Skeletal muscle cell (primary cell): Measurements from ENCODE around the gene RAC2.

Experiments
- DNase-seq: peaks from one replicate; pipeline ENCODE4 v3.0.0-alpha.2; 2010; ENCODE audit warnings: low read depth
- H3K4me3 ChIP-seq: 2 replicates; pipeline ENCODE4 v1.5.1; 2011; ENCODE audit warnings: low read depth, mild to moderate bottlenecking, control low read depth, low read length, moderate library complexity

RAC2 gene

DNA sequence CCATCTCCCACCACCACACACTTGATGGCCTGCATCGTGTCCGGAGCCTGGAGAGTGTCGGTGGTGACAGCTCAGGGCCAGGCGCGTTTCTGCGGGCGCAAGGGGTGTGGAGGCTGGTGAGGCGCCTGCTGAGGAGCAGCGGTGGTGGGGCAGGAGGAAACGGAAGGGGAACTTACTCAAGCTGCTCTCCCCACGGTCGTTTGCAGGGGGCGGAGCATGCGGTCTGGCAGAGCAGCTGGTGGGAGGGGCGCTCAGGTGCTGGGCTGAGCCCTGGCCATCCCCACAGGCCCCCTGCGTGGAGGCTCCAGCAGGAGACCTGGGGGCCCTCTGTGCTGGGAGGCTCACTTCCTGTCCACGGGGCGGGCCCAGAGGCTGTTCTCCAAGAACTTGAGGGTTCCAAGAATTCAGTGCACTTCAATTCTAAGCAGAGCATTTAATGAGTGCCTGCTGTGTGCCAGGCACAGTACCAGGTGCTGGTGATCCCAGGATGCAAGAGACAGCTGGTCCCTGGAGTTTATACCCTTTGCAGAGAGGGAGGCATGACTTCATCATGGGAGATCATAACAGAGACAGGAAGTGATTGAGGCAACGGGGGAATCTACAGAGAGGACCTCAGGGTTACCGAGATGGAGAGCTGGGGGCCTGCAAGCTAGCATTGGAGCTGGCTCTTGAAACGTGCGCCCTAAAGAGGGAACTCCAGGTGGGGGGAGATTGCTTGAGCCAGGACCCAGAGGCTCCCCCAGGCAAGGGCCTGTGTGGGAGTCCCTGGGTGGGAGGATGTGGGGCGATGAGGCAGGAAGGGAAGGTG, at the start of gene RAC2:
TSS of gene RAC2 (minus strand) at position 156 of the 808 bp plus-strand sequence. CDS start at position 35, 121 bp downstream.
- peak within 1 kb of the TSS; percentile 58 for H3K4me3 ChIP-seq
- no peak for DNase-seq

GRCh38 chr22:37293172-37293571, 49.1 kb upstream of the RAC2 start:
- DNase-seq, result no peak
- H3K4me3 ChIP-seq, result no peak overlapping the region

DNA sequence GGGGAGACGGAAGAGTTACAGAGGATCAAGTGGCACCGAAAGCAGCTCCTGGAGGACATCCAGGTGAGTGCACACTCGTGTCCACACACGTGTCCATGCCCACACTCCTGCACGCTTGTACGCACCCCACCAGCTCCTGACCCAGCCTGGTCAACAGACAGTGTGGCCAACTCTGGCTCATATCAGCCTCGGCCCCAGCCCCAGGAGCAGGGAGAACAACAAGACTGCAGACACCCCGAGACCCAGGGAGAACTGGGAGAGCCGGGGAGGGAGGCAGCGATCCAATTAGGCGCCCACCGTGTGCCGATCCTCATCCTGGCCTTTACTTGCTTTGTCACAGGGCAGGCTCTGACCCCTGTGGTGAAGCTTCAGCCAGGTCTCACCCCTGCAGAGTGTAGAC, 48.6 kb upstream of the RAC2 start:
- no peak overlapping the region for H3K4me3 ChIP-seq
- no peak for DNase-seq

DNA sequence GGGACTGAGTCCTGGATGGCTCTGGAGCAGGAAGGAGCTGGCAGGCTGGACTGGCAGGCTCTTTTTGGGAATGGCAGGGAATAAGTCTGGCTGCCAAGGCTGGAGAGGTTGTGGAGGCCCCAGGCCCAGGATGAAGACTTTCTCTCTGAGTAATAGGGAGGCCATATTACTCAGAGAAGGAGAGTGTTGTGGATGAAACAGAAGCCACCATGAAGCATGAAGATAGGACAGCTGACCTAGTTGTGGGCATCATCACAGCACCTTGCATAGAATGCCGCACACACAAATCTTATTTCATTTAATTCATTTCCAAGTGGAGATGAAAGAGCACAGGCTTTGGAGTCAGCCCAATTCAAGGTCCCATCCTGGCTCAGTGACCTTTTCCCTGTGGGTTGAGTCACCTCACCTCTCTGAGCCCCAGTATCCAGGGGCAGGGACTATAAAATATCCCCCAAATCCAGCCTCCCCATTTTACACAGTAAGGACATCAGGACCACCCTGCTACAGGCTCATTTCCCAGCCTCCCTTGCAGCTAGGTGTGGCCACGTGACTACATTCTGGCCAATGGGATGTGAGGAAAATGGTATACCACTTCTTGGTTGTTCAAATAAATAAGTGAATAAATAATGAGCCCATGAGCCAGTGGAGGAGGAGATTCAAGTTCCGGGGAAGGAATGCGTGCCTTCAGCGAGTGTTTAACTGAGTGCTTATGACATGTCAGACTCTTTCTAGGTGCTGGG, 47.7 kb upstream of the RAC2 start:
- H3K4me3 ChIP-seq, result no peak overlapping the region
- DNase-seq, result no peak

GRCh38 chr22:37290737-37291136, 46.7 kb upstream of the RAC2 start:
- DNase-seq, result peak; percentile 43
- no peak overlapping the region for H3K4me3 ChIP-seq

DNA sequence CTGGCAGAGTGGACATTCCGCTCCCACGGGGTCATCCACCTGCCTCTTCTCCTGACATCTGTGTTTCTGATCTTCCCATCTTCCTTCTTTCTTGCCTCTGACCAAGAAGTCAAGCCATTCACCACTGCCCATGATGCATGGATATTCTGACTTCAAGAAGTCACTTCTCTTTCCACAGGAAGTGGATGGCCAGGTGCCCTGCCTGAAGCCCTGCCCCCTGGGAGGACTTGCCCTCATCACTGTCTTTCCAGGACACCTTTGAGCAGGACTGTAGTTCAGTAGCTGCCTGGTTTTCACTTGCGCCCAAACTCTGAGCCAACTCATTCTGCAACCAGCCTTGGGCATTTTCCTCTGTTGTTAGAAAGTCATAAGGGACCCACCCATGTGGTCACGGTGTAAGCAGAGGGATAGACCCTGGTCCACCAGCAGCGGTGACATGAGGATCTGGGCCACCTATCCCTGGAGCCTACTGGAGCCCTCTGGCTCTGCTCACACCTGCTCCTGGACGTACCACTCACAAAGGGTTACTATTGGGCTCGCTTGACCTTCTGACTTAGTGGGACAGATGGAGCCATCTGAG, 45.2 kb upstream of the RAC2 start:
- no peak overlapping the region for H3K4me3 ChIP-seq
- no peak for DNase-seq

- no peak for DNase-seq
- no peak overlapping the region for H3K4me3 ChIP-seq
Measured at GRCh38 chr22:37288521-37288920, 44.5 kb upstream of the RAC2 start.

GRCh38 chr22:37287550-37287951, 43.5 kb upstream of the RAC2 start:
- DNase-seq, result no peak
- H3K4me3 ChIP-seq, result no peak overlapping the region

DNA sequence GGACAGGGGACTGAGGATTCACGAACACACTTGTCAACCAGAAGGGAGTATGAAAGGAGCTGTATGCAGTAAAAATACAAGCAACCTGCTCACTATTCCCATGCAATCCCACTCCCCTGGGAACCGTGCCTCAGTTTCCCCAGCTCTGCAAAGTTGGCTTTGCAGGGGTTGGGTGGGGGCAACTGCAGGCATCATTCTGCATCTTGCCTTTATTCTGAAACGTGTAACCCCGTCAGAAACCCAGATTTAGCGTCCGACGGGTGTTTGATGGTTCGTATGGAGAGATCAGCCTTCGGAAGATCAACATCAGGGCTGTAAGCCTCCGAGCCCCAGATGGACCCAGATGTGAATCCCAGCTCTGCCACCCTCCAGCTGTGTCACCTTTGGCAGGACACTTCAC, 41.9 kb upstream of the RAC2 start:
- no peak overlapping the region for H3K4me3 ChIP-seq
- DNase-seq, result no peak

DNA sequence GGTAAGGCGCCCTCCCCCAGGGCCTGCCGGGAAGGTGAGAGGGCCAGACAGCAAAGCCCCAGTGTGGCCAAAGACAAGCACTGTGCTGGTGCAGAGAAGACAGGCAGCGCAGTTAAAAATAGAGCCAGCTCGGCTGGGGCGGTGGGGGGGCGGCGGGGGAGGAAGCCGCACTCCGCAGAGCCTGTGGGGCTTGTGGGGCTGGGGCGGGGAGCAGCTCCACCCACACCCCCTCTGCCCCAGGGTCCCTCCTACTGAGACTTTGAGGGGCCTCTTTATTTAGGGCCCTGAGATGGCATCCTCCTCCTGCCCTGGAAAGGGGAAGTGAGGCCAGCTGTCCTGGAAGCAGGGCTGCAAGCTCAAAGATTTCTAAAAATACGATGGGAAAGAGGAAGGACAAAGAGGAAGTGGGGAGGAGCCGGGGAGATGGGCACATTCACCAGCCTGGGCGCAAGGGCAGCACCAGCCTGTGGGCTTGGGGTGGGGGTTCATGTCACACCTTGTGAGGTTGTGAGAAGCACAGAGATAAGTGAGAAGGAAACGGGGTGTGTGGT, 40.8 kb upstream of the RAC2 start:
- H3K4me3 ChIP-seq, result no peak overlapping the region

GRCh38 chr22:37284126-37284804, 40.2 kb upstream of the RAC2 start:
- no peak overlapping the region for H3K4me3 ChIP-seq
- no peak for DNase-seq

More for the DNA sequence above, 40.8 kb upstream of the RAC2 start:
- DNase-seq, result no peak

DNA sequence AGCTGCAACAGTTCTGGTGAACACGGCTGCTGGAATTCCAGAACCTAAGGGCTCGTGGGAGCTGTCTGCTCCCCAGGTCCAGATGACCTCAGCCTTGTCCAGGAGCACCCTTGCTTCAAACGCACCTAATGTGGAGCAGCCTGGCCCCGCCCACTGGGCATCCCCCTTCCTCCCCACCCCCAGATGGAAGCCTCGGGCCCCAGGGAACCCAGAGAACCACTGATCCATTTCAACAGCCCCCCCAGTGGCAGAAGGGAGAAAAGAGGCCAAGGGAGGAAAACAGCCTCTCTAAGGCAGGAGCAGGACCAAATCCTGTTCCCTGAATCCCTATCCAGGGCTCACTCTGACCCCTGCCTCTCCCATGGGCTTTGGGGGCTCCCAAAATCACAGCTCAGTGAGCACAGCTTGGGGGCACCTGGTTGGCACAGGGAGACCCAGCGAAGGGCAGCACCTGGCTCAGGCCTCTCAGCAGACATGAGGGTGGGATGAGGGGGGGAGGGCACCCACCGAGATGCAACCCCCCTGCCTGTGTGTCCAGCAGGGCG, 39.4 kb upstream of the RAC2 start:
- no peak overlapping the region for H3K4me3 ChIP-seq
- no peak for DNase-seq

- no peak for DNase-seq
- no peak within 1 kb of the TSS for H3K4me3 ChIP-seq
Measured at GRCh38 chr22:37282385-37282677, 38.3 kb upstream of the RAC2 start, which contains the start of gene CYTH4. TSS of gene CYTH4 (plus strand) at chr22:37282508. CDS start at chr22:37282570, 62 bp downstream.

- DNase-seq, result no peak
- no peak overlapping the region for H3K4me3 ChIP-seq
Measured at GRCh38 chr22:37281646-37282384, 37.7 kb upstream of the RAC2 start.

- DNase-seq, result no peak
- H3K4me3 ChIP-seq, result no peak overlapping the region
Measured at GRCh38 chr22:37281195-37281594, 37.1 kb upstream of the RAC2 start.

- H3K4me3 ChIP-seq, result no peak overlapping the region
- DNase-seq, result no peak
Measured at GRCh38 chr22:37280718-37281117, 36.6 kb upstream of the RAC2 start.

- H3K4me3 ChIP-seq, result no peak overlapping the region
- peak; percentile 33 for DNase-seq
Measured at GRCh38 chr22:37279331-37280181, 35.5 kb upstream of the RAC2 start.

GRCh38 chr22:37278261-37278660, 34.2 kb upstream of the RAC2 start:
- no peak for DNase-seq
- no peak overlapping the region for H3K4me3 ChIP-seq
